Measurements from ENCODE around the gene KL. TPM values are rescaled to one million over a fixed set of nuclear protein-coding genes. Genes with fewer than 3 reads are reported as not detected.

The KL gene
- total and polyA plus RNA-seq, 10 of the 15 experiments (the other 5 are each of a cell fraction or from before 2014, with no cell fraction given), result 0.08 to 2.1 (median 1.4) TPM

- no peak for TF ChIP-seq E2F8 (IDR thresholded peaks at IDR 0.05; ENCODE audit: low read depth, partially characterized antibody)
- TF ChIP-seq ZBTB11 (CRISPR knock-in tag; IDR thresholded peaks at IDR 0.05), result no peak
Observed at GRCh38 chr13:33033986-33034385, 17.8 kb downstream of the KL start (continued).

- 92% methylated on average over 5 of the region's 5 CpGs for WGBS (ENCODE audit: insufficient coverage, insufficient replicate concordance, low lambda C conversion rate, missing lambda C conversion rate)
- BruUV-seq (replicated peaks), result no TSS peak
- no peak overlapping the region for H3K9ac ChIP-seq (ENCODE audit: control insufficient read depth, insufficient read depth, low read length)
- in situ Hi-C loops (cut with MboI), result no loop called here
- H3K4me3 ChIP-seq, result no peak overlapping the region
- no peak overlapping the region for H2AFZ ChIP-seq (ENCODE audit: control insufficient read depth, low read depth, low read length)
- DNase-seq (ENCODE audit: low read depth, low spot score) (no peak), ATAC-seq (no peak), FAIRE-seq (no peak)
- ChIA-PET POLR2A (no interaction called here), CTCF (no interaction called here), RAD21 (ENCODE audit: unreplicated experiment) (no interaction called here), SMC1A (ENCODE audit: uncharacterized antibody, unreplicated experiment) (no interaction called here)
- H3K27me3 ChIP-seq (replicated peaks in 1 of 2; ENCODE audit: control insufficient read depth in 2 of 2, insufficient read depth in 2 of 2, low read length in 1 of 2), result no peaks in the 10 kb centered on the region
- no peaks in the 10 kb centered on the region for H4K20me1 ChIP-seq (ENCODE audit: control insufficient read depth, insufficient read depth)
- H3K4me1 ChIP-seq (ENCODE audit: control insufficient read depth, insufficient read depth, low read length), result no peaks in the 10 kb centered on the region
- no peaks in the 10 kb centered on the region for H3K36me3 ChIP-seq (ENCODE audit: control insufficient read depth in 2 of 2, insufficient read depth in 2 of 2, low read length in 1 of 2)
- no peaks in the 10 kb centered on the region for H3K79me2 ChIP-seq (ENCODE audit: control insufficient read depth, insufficient read depth, low read length)
- intact Hi-C loops (cut with micrococcal nuclease; ENCODE audit: unreplicated experiment), result no loop called here
- no peaks in the 10 kb centered on the region for H3K9me3 ChIP-seq (replicated peaks; ENCODE audit: control insufficient read depth, insufficient read depth, low read length)
- no peak overlapping the region for H3K27ac ChIP-seq (ENCODE audit: control insufficient read depth, insufficient read depth)
- no peak overlapping the region for H3K4me2 ChIP-seq (ENCODE audit: control insufficient read depth, insufficient read depth)
- no peak for TF ChIP-seq SREBF2 (IDR thresholded peaks at IDR 0.05; ENCODE audit: low read length)
- no peak for TF ChIP-seq FOXK2 (IDR thresholded peaks at IDR 0.05)
- TF ChIP-seq NR2C1 (IDR thresholded peaks at IDR 0.05), result no peak
- TF ChIP-seq RELA (IDR thresholded peaks at IDR 0.05; ENCODE audit: borderline replicate concordance, partially characterized antibody), result no peak
- no peak for TF ChIP-seq HDGF (IDR thresholded peaks at IDR 0.05)
- no peak for TF ChIP-seq MYC (IDR thresholded peaks at IDR 0.05; ENCODE audit: insufficient read depth, insufficient read length, insufficient replicate concordance, low read length, severe bottlenecking)
- TF ChIP-seq IRF4 (IDR thresholded peaks at IDR 0.05; ENCODE audit: low read depth, low read length), result no peak
- no peak for TF ChIP-seq HDAC2 (IDR thresholded peaks at IDR 0.05)
- TF ChIP-seq REST (IDR thresholded peaks at IDR 0.05; ENCODE audit: low read depth, low read length), result no peak
- TF ChIP-seq CREM (IDR thresholded peaks at IDR 0.05; ENCODE audit: low read depth), result no peak
- no peak for TF ChIP-seq RFX5 (IDR thresholded peaks at IDR 0.05; ENCODE audit: low read depth, low read length)
Observed at GRCh38 chr13:33034882-33035520, 18.8 kb downstream of the KL start.

Measured in GM12878 (cell line).